ENCODE measurements around the gene FXYD6. TPM values are rescaled to one million over a fixed set of nuclear protein-coding genes. Genes with fewer than 3 reads are reported as not detected.
"Not testable (repeated sequence)": the region's sequence is repeated elsewhere in the genome, so short reads cannot be mapped to it uniquely, and the experiment has no call there.

The FXYD6 gene
- total and polyA plus RNA-seq, 4 donors: 4.7 to 22.5 (median 12.3) TPM

DNA sequence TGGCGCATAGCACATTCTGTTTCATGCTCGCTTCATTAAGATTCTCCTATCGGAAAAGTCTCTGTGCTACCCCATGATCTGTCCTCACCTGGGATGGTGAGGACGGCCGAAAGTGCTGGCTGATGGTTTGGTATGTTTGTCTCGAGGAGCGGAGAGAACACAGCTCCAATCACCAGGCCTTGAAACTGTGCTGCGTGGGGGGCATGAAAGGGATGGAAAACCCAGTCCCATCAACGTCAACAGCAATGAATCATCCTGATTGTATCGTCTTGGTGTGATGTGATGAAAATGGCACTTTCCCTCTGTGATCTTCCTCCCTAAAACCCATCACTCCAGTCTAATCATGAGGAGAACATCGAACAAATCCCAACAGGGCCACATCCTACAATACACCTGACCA is 8.4 kb downstream of the FXYD6 start:
- H3K36me3 ChIP-seq (ENCODE audit: control insufficient read depth in 4 of 4, insufficient read depth in 3 of 4, low read depth in 1 of 4, low read length in 3 of 4): no peaks in the 10 kb centered on the region
- TF ChIP-seq RAD21 (IDR thresholded peaks at IDR 0.05): no peak
- WGBS: 73% methylated on average over 11 of the region's 11 CpGs
- no peaks in the 10 kb centered on the region for H3K27me3 ChIP-seq (ENCODE audit: control insufficient read depth in 4 of 4, insufficient read depth in 4 of 4, low read length in 3 of 4)
- H3K9ac ChIP-seq (ENCODE audit: low read depth in 1 of 2, low read length in 2 of 2): no peak overlapping the region
- DNase-seq (ENCODE audit: low spot score): no peak
- H3K27ac ChIP-seq (ENCODE audit: low read depth in 1 of 2, low read length in 2 of 2): no peak overlapping the region
- no peaks in the 10 kb centered on the region for H3K4me1 ChIP-seq (ENCODE audit: control insufficient read depth in 4 of 4, insufficient read depth in 4 of 4, low read length in 3 of 4)
- no peak overlapping the region for H3K4me3 ChIP-seq (ENCODE audit: low read depth in 1 of 3, low read length in 3 of 3)
- no peaks in the 10 kb centered on the region for H3K9me3 ChIP-seq (ENCODE audit: control insufficient read depth in 4 of 4, low read length in 3 of 4)

DNA sequence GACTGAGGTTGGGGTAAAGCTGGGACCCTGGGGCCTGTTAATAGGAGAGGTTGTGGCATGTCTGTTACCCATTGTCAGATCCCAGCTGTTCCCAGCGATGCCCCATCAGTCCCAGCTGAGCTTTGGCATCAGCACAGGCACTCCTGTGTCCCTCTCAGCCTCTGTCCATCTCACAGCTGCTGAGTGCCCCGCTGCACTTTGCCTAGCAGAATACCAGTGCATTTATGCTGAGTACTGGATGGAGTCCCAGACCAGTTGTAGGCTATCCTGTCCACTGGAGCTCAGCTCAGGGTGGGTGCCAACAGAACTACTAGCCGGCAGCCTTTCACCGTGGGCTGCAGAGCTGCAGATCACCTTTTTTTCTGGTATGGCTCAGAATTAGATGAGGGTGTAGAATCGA is 9.9 kb downstream of the FXYD6 start:
- Histone ChIP-seq H3K27me3 (ENCODE audit: control insufficient read depth in 4 of 4, insufficient read depth in 4 of 4, low read length in 3 of 4) (no peaks in the 10 kb centered on the region), H3K4me1 (ENCODE audit: control insufficient read depth in 4 of 4, insufficient read depth in 4 of 4, low read length in 3 of 4) (no peaks in the 10 kb centered on the region), H3K9ac (ENCODE audit: low read depth in 1 of 2, low read length in 2 of 2) (no peak overlapping the region), H3K36me3 (ENCODE audit: control insufficient read depth in 4 of 4, insufficient read depth in 3 of 4, low read depth in 1 of 4, low read length in 3 of 4) (no peaks in the 10 kb centered on the region), H3K9me3 (ENCODE audit: control insufficient read depth in 4 of 4, low read length in 3 of 4) (no peaks in the 10 kb centered on the region), H3K27ac (ENCODE audit: low read depth in 1 of 2, low read length in 2 of 2) (no peak overlapping the region), H3K4me3 (ENCODE audit: low read depth in 1 of 3, low read length in 3 of 3) (no peak overlapping the region)
- no peak for DNase-seq (ENCODE audit: low spot score)
- TF ChIP-seq, protein P1, sequence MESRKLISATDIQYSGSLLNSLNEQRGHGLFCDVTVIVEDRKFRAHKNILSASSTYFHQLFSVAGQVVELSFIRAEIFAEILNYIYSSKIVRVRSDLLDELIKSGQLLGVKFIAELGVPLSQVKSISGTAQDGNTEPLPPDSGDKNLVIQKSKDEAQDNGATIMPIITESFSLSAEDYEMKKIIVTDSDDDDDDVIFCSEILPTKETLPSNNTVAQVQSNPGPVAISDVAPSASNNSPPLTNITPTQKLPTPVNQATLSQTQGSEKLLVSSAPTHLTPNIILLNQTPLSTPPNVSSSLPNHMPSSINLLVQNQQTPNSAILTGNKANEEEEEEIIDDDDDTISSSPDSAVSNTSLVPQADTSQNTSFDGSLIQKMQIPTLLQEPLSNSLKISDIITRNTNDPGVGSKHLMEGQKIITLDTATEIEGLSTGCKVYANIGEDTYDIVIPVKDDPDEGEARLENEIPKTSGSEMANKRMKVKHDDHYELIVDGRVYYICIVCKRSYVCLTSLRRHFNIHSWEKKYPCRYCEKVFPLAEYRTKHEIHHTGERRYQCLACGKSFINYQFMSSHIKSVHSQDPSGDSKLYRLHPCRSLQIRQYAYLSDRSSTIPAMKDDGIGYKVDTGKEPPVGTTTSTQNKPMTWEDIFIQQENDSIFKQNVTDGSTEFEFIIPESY (IDR thresholded peaks at IDR 0.05): no peak
- TF ChIP-seq NR2F2 (IDR thresholded peaks at IDR 0.05): no peak
- no peak for TF ChIP-seq JUND (IDR thresholded peaks at IDR 0.05)
- TF ChIP-seq HNF4A (conservative IDR thresholded peaks at IDR 0.05): no peak
- TF ChIP-seq, protein P2, sequence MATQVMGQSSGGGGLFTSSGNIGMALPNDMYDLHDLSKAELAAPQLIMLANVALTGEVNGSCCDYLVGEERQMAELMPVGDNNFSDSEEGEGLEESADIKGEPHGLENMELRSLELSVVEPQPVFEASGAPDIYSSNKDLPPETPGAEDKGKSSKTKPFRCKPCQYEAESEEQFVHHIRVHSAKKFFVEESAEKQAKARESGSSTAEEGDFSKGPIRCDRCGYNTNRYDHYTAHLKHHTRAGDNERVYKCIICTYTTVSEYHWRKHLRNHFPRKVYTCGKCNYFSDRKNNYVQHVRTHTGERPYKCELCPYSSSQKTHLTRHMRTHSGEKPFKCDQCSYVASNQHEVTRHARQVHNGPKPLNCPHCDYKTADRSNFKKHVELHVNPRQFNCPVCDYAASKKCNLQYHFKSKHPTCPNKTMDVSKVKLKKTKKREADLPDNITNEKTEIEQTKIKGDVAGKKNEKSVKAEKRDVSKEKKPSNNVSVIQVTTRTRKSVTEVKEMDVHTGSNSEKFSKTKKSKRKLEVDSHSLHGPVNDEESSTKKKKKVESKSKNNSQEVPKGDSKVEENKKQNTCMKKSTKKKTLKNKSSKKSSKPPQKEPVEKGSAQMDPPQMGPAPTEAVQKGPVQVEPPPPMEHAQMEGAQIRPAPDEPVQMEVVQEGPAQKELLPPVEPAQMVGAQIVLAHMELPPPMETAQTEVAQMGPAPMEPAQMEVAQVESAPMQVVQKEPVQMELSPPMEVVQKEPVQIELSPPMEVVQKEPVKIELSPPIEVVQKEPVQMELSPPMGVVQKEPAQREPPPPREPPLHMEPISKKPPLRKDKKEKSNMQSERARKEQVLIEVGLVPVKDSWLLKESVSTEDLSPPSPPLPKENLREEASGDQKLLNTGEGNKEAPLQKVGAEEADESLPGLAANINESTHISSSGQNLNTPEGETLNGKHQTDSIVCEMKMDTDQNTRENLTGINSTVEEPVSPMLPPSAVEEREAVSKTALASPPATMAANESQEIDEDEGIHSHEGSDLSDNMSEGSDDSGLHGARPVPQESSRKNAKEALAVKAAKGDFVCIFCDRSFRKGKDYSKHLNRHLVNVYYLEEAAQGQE (IDR thresholded peaks at IDR 0.05): no peak
- TF ChIP-seq, protein P3, sequence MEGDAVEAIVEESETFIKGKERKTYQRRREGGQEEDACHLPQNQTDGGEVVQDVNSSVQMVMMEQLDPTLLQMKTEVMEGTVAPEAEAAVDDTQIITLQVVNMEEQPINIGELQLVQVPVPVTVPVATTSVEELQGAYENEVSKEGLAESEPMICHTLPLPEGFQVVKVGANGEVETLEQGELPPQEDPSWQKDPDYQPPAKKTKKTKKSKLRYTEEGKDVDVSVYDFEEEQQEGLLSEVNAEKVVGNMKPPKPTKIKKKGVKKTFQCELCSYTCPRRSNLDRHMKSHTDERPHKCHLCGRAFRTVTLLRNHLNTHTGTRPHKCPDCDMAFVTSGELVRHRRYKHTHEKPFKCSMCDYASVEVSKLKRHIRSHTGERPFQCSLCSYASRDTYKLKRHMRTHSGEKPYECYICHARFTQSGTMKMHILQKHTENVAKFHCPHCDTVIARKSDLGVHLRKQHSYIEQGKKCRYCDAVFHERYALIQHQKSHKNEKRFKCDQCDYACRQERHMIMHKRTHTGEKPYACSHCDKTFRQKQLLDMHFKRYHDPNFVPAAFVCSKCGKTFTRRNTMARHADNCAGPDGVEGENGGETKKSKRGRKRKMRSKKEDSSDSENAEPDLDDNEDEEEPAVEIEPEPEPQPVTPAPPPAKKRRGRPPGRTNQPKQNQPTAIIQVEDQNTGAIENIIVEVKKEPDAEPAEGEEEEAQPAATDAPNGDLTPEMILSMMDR (IDR thresholded peaks at IDR 0.05; ENCODE audit: low read depth, low read length, missing input control): no peak
- TF ChIP-seq, protein P4, sequence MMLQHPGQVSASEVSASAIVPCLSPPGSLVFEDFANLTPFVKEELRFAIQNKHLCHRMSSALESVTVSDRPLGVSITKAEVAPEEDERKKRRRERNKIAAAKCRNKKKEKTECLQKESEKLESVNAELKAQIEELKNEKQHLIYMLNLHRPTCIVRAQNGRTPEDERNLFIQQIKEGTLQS (IDR thresholded peaks at IDR 0.05): no peak
- no peak for TF ChIP-seq SP1 (IDR thresholded peaks at IDR 0.05)
- no peak for TF ChIP-seq YY1 (IDR thresholded peaks at IDR 0.05)
- TF ChIP-seq RAD21 (IDR thresholded peaks at IDR 0.05): no peak
- no peak for TF ChIP-seq RXRA (IDR thresholded peaks at IDR 0.05)
- no peak for TF ChIP-seq FOXA2 (IDR thresholded peaks at IDR 0.05)
- no peak for TF ChIP-seq TAF1 (conservative IDR thresholded peaks at IDR 0.05)
- TF ChIP-seq EGR1 (IDR thresholded peaks at IDR 0.05; ENCODE audit: low read depth in 2 of 2): no peak
- 71% methylated on average over 5 of the region's 5 CpGs for WGBS

DNA sequence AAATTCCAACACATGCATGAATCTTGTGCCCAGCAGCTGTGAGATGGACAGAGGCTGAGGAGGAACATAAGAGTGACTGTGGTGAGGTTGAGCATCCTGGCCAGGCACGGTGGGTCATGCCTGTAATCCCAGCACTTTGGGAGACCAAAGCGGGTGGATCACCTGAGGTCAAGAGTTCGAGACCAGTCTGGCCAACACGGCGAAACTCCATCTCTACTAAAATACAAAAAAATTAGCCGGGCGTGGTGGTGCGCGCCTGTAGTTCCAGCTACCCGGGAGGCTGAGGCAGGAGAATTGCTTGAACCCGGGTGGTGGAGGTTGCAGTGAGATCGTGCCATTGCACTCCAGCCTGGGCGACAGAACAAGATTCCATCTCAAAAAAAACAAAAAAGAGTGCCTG is 10.9 kb downstream of the FXYD6 start:
- H3K27ac ChIP-seq (ENCODE audit: low read depth in 1 of 2, low read length in 2 of 2); H3K9me3 ChIP-seq (ENCODE audit: control insufficient read depth in 4 of 4, low read length in 3 of 4); H3K4me1 ChIP-seq (ENCODE audit: control insufficient read depth in 4 of 4, insufficient read depth in 4 of 4, low read length in 3 of 4); H3K36me3 ChIP-seq (ENCODE audit: control insufficient read depth in 4 of 4, insufficient read depth in 3 of 4, low read depth in 1 of 4, low read length in 3 of 4); H3K4me3 ChIP-seq (ENCODE audit: low read depth in 1 of 3, low read length in 3 of 3); H3K9ac ChIP-seq (ENCODE audit: low read depth in 1 of 2, low read length in 2 of 2); DNase-seq (ENCODE audit: low spot score); H3K27me3 ChIP-seq (ENCODE audit: control insufficient read depth in 4 of 4, insufficient read depth in 4 of 4, low read length in 3 of 4): not testable (repeated sequence)
- 91% methylated on average over 13 of the region's 13 CpGs for WGBS
